Posterior vena cava (tissue), 2 donors: ENCODE results near the gene PM20D2. TPM values are rescaled to one million over a fixed set of nuclear protein-coding genes. Genes with fewer than 3 reads are reported as not detected.

Experiments
- DNase-seq: peaks from one replicate; pipeline ENCODE4 v3.0.0-alpha.2; 2020; ENCODE audit warnings: low spot score
- intact Hi-C, 2 donors: fragments of 100-400 bp; cut with DNase I; formaldehyde crosslinking; loops; one replicate each; pipeline versions ENCODE4 v1.14.1 to v1.14.2; 2022 to 2023
- total RNA-seq, 2 donors: library from RNA; stranded (reverse); fragmentation: NEBNext Ultra II Directional; extraction: Animal tissue kit (Norgen Biotek cat#: 25700); gene quantifications; one replicate each; pipeline ENCODE4 v1.2.1, GENCODE V29; 2021
- donor health status: DM: yes; HTN: yes; CAD: no.
- donor health status: DM: yes; HTN: yes; CAD: no.

Gene PM20D2
- total RNA-seq, 2 donors from 2014 or later: 9.1 to 14.0 TPM

- no peak for DNase-seq
- intact Hi-C loops: loop anchor here in 1 of 2 donors (10.0 kb wide), 1 partner anchor 105 kb away; no protein-coding TSS in a partner anchor
These were observed 6.1 kb upstream of the PM20D2 start for GRCh38 chr6:89139509-89140346.

GRCh38 chr6:89140347-89141156, 5.3 kb upstream of the PM20D2 start:
- DNase-seq: no peak
- intact Hi-C loops: loop anchor here in 1 of 2 donors (10.0 kb wide), 1 partner anchor 106 kb away; no protein-coding TSS in a partner anchor

GRCh38 chr6:89144354-89144906, 1.4 kb upstream of the PM20D2 start:
- no peak for DNase-seq
- intact Hi-C loops: loop anchor here in 1 of 2 donors (10.0 kb wide), 1 partner anchor 110 kb away; no protein-coding TSS in a partner anchor

GRCh38 chr6:89145091-89145955, 532 bp upstream of the PM20D2 start:
- intact Hi-C loops: loop anchor here in 1 of 2 donors (10.0 kb wide), 1 partner anchor 111 kb away; no protein-coding TSS in a partner anchor
- no peak for DNase-seq

GRCh38 chr6:89146718-89147700, 1.2 kb downstream of the PM20D2 start:
- intact Hi-C loops: loop anchor here in 1 of 2 donors (10.0 kb wide), 1 partner anchor 112 kb away; no protein-coding TSS in a partner anchor
- no peak for DNase-seq

- intact Hi-C loops: loop anchor here in 1 of 2 donors (10.0 kb wide), 1 partner anchor 113 kb away; no protein-coding TSS in a partner anchor
- no peak for DNase-seq
These were observed 2.3 kb downstream of the PM20D2 start for GRCh38 chr6:89148016-89148750.

GRCh38 chr6:89154131-89154530, 8.3 kb downstream of the PM20D2 start:
- DNase-seq: no peak
- intact Hi-C loops: no loop called here

GRCh38 chr6:89160331-89161092, 14.7 kb downstream of the PM20D2 start:
- no peak for DNase-seq
- intact Hi-C loops: no loop called here

- intact Hi-C loops: no loop called here
These were observed 15.6 kb downstream of the PM20D2 start for GRCh38 chr6:89161326-89162046.

GRCh38 chr6:89162047-89162371, 16.2 kb downstream of the PM20D2 start:
- intact Hi-C loops: no loop called here

More at GRCh38 chr6:89161326-89162046, 15.6 kb downstream of the PM20D2 start:
- DNase-seq: no peak

GRCh38 chr6:89172131-89172530, 26.3 kb downstream of the PM20D2 start:
- intact Hi-C loops: no loop called here
- no peak for DNase-seq

More at GRCh38 chr6:89162047-89162371, 16.2 kb downstream of the PM20D2 start:
- DNase-seq: no peak

GRCh38 chr6:89173634-89174033, 27.8 kb downstream of the PM20D2 start:
- intact Hi-C loops: no loop called here
- no peak for DNase-seq

- intact Hi-C loops: no loop called here
- no peak for DNase-seq
These were observed 34.3 kb downstream of the PM20D2 start for GRCh38 chr6:89180112-89180511.

- DNase-seq: no peak
- intact Hi-C loops: no loop called here
These were observed 35.1 kb downstream of the PM20D2 start for GRCh38 chr6:89180971-89181370.

- no peak for DNase-seq
These were observed 37.4 kb downstream of the PM20D2 start for GRCh38 chr6:89183294-89183693.

GRCh38 chr6:89184344-89184743, 38.5 kb downstream of the PM20D2 start:
- intact Hi-C loops: no loop called here
- no peak for DNase-seq

More at GRCh38 chr6:89183294-89183693, 37.4 kb downstream of the PM20D2 start:
- intact Hi-C loops: no loop called here
